ENCODE results near the gene PTPRD. TPM values are rescaled to one million over a fixed set of nuclear protein-coding genes. Genes with fewer than 3 reads are reported as not detected.
"Not testable (repeated sequence)": the region's sequence is repeated elsewhere in the genome, so short reads cannot be mapped to it uniquely, and the experiment has no call there.

The PTPRD gene
- total RNA-seq, 2 experiments from 2014 or later, result not detected

DNA sequence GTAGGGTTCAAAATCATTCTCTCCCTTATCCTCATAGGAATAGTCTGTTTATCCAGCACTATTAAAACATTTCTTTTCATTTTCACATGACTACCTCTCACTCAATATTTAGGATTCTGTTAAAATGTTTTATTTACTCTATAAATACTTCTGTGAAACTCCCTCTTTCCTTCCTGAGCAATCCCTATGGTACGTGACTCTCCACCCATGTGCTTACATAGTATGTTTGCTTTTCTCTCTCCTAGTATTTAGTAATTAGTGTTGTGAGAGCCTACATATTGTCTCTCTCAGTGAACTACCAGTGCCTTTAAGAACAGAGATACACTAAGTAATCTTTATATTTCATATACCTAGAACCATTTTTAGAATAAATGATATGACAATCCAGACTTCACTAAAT is 46.0 kb downstream of the PTPRD start:
- CTCF ChIA-PET, result no interaction called here

GRCh38 chr9:10562581-10563343 is 50.0 kb downstream of the PTPRD start:
- Mint-ChIP-seq H3K36me3 (ENCODE audit: low read depth) (no peaks in the 10 kb centered on the region), H3K9me3 (peaks cover 6% of the 10 kb centered on the region), H3K27ac (no peak overlapping the region), H3K4me3 (no peak overlapping the region), H3K27me3 (no peaks in the 10 kb centered on the region), H3K4me1 (no peaks in the 10 kb centered on the region)
- POLR2A ChIA-PET, result no interaction called here
- CTCF ChIA-PET, result no interaction called here
- DNase-seq, result no peak

More for the DNA sequence above, 46.0 kb downstream of the PTPRD start:
- no peak overlapping the region for H3K27ac Mint-ChIP-seq
- POLR2A ChIA-PET, result no interaction called here
- no peak for DNase-seq
- H3K27me3 Mint-ChIP-seq, result no peaks in the 10 kb centered on the region
- H3K4me3 Mint-ChIP-seq, result no peak overlapping the region
- no peaks in the 10 kb centered on the region for H3K36me3 Mint-ChIP-seq (ENCODE audit: low read depth)
- H3K4me1 Mint-ChIP-seq, result no peaks in the 10 kb centered on the region
- peaks cover 9% of the 10 kb centered on the region for H3K9me3 Mint-ChIP-seq

- Mint-ChIP-seq H3K27ac (no peak overlapping the region), H3K9me3 (peaks cover 6% of the 10 kb centered on the region), H3K4me1 (no peaks in the 10 kb centered on the region), H3K4me3 (no peak overlapping the region), H3K27me3 (no peaks in the 10 kb centered on the region), H3K36me3 (ENCODE audit: low read depth) (no peaks in the 10 kb centered on the region)
- ChIA-PET CTCF (no interaction called here), POLR2A (no interaction called here)
- DNase-seq, result no peak
These were observed 64.5 kb downstream of the PTPRD start for GRCh38 chr9:10548348-10548747.

- DNase-seq, result no peak
- H3K4me3 Mint-ChIP-seq, result no peak overlapping the region
- no peaks in the 10 kb centered on the region for H3K36me3 Mint-ChIP-seq (ENCODE audit: low read depth)
- no peaks in the 10 kb centered on the region for H3K27me3 Mint-ChIP-seq
- ChIA-PET POLR2A (no interaction called here), CTCF (no interaction called here)
- no peak overlapping the region for H3K27ac Mint-ChIP-seq
- H3K4me1 Mint-ChIP-seq, result no peaks in the 10 kb centered on the region
- H3K9me3 Mint-ChIP-seq, result peaks cover 6% of the 10 kb centered on the region
These were observed 74.7 kb downstream of the PTPRD start for GRCh38 chr9:10538073-10538472.

DNA sequence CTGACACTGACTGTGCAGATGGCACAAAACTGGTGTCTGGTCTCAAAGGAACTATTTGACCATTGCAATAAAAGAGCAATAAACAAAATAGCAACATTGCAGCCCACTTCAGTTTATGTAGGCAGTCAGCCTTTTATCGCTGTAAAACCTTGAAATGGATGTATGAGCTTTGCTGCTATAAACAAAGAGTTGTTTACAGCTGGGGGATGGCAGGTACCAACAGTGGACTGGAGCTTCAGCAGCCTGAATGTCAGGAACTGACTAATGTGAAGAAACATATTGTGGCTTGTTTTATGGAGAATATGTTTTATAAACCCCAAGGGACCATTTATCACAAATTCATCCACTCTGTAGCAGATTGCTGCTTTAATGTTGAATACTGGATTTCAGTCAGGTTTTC is 78.0 kb downstream of the PTPRD start:
- Mint-ChIP-seq H3K36me3 (ENCODE audit: low read depth) (no peaks in the 10 kb centered on the region), H3K27ac (no peak overlapping the region), H3K27me3 (no peaks in the 10 kb centered on the region), H3K4me1 (no peaks in the 10 kb centered on the region), H3K4me3 (no peak overlapping the region), H3K9me3 (peaks cover 9% of the 10 kb centered on the region)
- CTCF ChIA-PET, result no interaction called here
- POLR2A ChIA-PET, result no interaction called here
- DNase-seq, result no peak

DNA sequence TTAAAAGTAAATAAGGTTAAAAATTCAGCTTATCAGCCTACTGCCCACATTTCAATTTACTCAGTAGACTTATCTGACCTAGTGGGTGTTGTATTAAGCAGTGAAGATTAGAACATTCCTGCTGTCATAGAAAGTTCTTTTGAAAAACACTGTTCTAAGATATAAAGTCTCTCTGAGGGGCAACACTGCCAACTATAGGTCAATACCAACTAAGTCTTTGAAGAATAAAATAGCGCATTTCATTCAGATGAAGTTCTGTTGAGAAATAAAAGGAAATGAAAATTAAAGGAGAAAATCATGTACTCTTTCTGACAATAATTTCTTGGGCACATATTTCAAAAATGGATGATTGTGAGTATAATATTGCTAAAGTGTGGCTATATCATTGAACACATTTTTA is 86.8 kb downstream of the PTPRD start:
- Mint-ChIP-seq H3K27ac (no peak overlapping the region), H3K36me3 (ENCODE audit: low read depth) (no peaks in the 10 kb centered on the region), H3K4me1 (no peaks in the 10 kb centered on the region), H3K9me3 (peaks cover 5% of the 10 kb centered on the region), H3K4me3 (no peak overlapping the region), H3K27me3 (no peaks in the 10 kb centered on the region)
- POLR2A ChIA-PET, result no interaction called here
- CTCF ChIA-PET, result no interaction called here
- no peak for DNase-seq

DNA sequence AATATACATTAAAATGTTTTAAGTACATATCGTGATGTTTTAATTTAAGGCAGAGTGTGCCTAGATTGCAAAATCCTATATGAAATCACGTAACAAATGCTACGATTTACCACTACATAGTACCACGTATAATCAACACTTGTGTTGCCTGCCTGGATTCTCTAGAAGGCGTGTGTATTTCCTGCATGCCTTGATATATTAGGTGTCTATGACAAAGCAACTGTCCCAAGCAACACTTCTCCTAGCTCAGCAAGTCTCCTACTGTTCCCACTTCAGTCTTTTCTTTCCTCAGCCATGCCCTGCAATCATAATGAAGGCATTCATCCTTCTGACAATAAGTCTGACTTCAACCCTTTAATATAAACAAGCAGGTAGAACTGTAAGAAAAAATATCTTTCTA is 89.6 kb downstream of the PTPRD start:
- H3K4me3 Mint-ChIP-seq, result no peak overlapping the region
- H3K27me3 Mint-ChIP-seq, result no peaks in the 10 kb centered on the region
- no peak for DNase-seq
- POLR2A ChIA-PET, result no interaction called here
- no peaks in the 10 kb centered on the region for H3K4me1 Mint-ChIP-seq
- no peak overlapping the region for H3K27ac Mint-ChIP-seq
- peaks cover 8% of the 10 kb centered on the region for H3K9me3 Mint-ChIP-seq
- CTCF ChIA-PET, result no interaction called here
- H3K36me3 Mint-ChIP-seq (ENCODE audit: low read depth), result no peaks in the 10 kb centered on the region

DNA sequence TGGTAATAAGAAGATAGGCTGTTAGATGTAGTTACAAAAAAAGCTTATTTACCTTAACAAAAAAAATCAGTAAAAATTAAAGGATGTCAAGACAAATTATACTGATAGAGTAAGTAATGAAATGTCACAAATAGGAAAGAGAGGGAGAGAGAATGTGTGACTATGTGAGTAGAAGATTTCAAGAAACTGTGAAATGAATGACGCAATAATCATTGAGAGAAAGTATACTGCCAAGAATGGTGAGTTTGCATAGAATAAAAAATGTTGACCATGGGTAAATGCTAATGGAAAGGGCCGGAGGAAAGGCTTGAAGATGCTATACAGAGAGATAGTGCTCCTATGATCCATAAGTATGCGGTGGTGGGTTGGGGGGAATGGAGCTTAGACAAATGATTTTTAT is 100.7 kb downstream of the PTPRD start:
- CTCF ChIA-PET, result no interaction called here
- Mint-ChIP-seq H3K36me3 (ENCODE audit: low read depth) (no peaks in the 10 kb centered on the region), H3K9me3 (peaks cover 15% of the 10 kb centered on the region), H3K4me3 (no peak overlapping the region), H3K4me1 (no peaks in the 10 kb centered on the region), H3K27me3 (no peaks in the 10 kb centered on the region), H3K27ac (no peak overlapping the region)
- no peak for DNase-seq
- POLR2A ChIA-PET, result no interaction called here

DNA sequence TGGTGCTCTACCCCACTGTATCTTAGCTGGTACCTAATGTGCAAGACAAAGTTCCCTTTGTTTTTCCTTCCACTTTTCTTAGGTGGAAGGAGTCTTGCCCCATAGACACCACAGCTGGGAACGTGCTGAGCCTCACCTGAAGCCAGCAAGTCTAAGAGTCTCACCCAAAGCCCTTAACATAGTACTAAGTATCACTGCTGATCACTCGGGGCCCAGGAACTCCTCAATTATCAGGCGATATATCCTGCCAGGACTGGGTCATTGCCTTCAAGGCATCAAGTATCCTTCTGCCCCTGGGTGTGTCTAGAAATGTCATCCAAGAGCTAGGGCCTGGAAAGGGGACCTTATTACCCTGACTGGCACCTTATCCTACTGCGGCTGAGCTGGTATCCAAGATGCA is 123.9 kb downstream of the PTPRD start:
- ChIA-PET POLR2A (no interaction called here), CTCF (interaction anchor here (0.6 kb wide), 1 partner anchor 1076 kb away, joined by 4 read pairs; no protein-coding TSS in a partner anchor)
- Mint-ChIP-seq H3K4me3 (no peak overlapping the region), H3K4me1 (no peaks in the 10 kb centered on the region), H3K9me3 (peaks cover 4% of the 10 kb centered on the region), H3K27me3 (no peaks in the 10 kb centered on the region), H3K36me3 (ENCODE audit: low read depth) (no peaks in the 10 kb centered on the region), H3K27ac (no peak overlapping the region)
- no peak for DNase-seq

GRCh38 chr9:10479172-10479571 is 133.6 kb downstream of the PTPRD start:
- Mint-ChIP-seq H3K9me3 (peaks cover 14% of the 10 kb centered on the region), H3K4me1 (no peaks in the 10 kb centered on the region), H3K4me3 (no peak overlapping the region), H3K27ac (no peak overlapping the region), H3K27me3 (no peaks in the 10 kb centered on the region), H3K36me3 (ENCODE audit: low read depth) (no peaks in the 10 kb centered on the region)
- no peak for DNase-seq
- CTCF ChIA-PET, result no interaction called here
- POLR2A ChIA-PET, result no interaction called here

DNA sequence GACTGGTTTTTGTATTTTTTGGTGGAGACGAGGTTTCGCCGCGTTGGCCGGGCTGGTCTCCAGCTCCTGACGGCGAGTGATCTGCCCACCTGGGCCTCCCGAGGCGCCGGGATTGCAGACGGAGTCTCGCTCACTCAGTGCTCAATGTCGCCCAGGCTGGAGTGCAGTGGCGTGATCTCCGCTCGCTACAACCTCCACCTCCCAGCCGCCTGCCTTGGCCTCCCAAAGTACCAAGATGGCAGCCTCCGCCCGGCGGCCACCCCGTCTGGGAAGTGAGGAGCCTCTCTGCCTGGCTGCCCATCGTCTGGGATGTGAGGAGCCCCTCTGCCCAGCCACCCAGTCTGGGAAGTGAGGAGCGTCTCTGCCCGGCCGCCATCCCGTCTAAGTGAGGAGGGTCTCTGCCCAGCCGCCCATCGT is 163.6 kb downstream of the PTPRD start:
- not testable (repeated sequence) for H3K9me3 Mint-ChIP-seq, H3K4me3 Mint-ChIP-seq

DNA sequence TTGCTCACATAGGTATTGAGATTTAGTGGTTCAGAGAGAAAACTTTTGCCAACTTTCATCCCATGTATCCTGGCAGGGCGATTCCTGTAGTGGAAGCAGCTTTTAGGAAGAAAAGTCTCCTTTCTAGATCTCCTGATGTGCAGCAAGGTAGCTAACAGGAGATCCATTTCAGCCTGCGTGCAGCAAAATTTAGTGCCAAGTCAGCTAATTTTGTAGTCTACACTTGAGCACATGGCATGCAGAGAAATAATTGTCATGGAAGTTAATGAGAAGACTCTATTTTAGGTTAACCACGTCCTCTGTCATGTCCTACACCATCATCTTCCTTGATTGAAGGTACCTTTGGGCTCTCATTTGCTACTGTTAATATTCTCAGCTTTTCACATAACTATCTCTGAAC is 165.8 kb downstream of the PTPRD start:
- ChIA-PET POLR2A (no interaction called here), CTCF (no interaction called here)
- Mint-ChIP-seq H3K36me3 (ENCODE audit: low read depth) (no peaks in the 10 kb centered on the region), H3K4me1 (no peaks in the 10 kb centered on the region), H3K9me3 (peaks cover 6% of the 10 kb centered on the region), H3K27ac (no peak overlapping the region), H3K4me3 (no peak overlapping the region), H3K27me3 (no peaks in the 10 kb centered on the region)
- no peak for DNase-seq

More for the DNA sequence above, 163.6 kb downstream of the PTPRD start:
- H3K36me3 Mint-ChIP-seq (ENCODE audit: low read depth); H3K27me3 Mint-ChIP-seq; H3K4me1 Mint-ChIP-seq; CTCF ChIA-PET; H3K27ac Mint-ChIP-seq; DNase-seq; POLR2A ChIA-PET: not testable (repeated sequence)

GRCh38 chr9:10443868-10444204 is 169.0 kb downstream of the PTPRD start:
- no peak overlapping the region for H3K27ac Mint-ChIP-seq
- no peak for DNase-seq
- H3K27me3 Mint-ChIP-seq, result no peaks in the 10 kb centered on the region
- peaks cover 10% of the 10 kb centered on the region for H3K9me3 Mint-ChIP-seq
- ChIA-PET POLR2A (no interaction called here), CTCF (no interaction called here)
- no peaks in the 10 kb centered on the region for H3K36me3 Mint-ChIP-seq (ENCODE audit: low read depth)
- no peaks in the 10 kb centered on the region for H3K4me1 Mint-ChIP-seq
- no peak overlapping the region for H3K4me3 Mint-ChIP-seq

DNA sequence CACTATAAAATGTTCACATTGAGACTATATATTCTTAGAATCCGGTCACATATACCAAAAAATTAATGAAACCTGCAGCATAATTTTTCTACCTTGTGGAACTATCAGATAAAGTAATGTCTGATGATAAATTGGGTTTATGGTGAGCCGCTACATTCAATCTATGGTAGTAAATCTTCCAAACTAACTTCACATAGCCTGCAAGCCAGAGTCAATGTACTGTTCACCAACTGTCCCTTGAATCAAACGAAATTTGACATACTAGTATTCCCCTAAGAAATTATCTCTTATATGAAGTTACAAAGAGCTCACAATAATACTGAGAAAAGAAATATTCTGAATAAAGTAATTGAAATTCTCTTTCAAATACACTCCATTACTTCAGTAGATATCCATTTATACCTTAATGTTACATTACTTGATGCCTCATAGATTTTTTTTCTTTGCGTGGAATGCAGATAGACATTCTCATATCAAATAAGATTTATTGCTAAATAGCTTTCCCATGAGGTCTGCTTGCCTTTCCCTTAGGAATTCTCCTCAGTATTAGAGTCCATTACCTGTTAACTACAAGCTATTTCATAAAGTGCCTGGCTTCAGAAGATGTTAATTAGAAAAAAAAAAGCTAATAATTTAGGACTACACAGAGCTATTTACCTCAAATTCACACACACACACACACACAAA is 169.5 kb downstream of the PTPRD start:
- no peak for DNase-seq
- Mint-ChIP-seq H3K4me3 (no peak overlapping the region), H3K9me3 (peaks cover 10% of the 10 kb centered on the region), H3K36me3 (ENCODE audit: low read depth) (no peaks in the 10 kb centered on the region), H3K27ac (no peak overlapping the region), H3K4me1 (no peaks in the 10 kb centered on the region), H3K27me3 (no peaks in the 10 kb centered on the region)
- POLR2A ChIA-PET, result no interaction called here
- CTCF ChIA-PET, result no interaction called here

All from activated CD4-positive, alpha-beta memory T cell treated with anti-CD3 and anti-CD28 coated beads, Interleukin-2, amount 10 ng/mL, durations not matched to agents 7 days and 5 days (primary cell).